GM19324 (cell line): ENCODE measurements around the gene RRP8.

Source experiments
- ATAC-seq: cut with Tn5 transposase; IDR thresholded peaks from one replicate; pipeline ENCODE4 v1.9.1; 2021; ENCODE audit warnings: mild to moderate bottlenecking, moderate library complexity; ENCODE audit not compliant: unreplicated experiment, low FRiP score

RRP8 gene

GRCh38 chr11:6548641-6549040 is 54.8 kb downstream of the RRP8 start:
- no peak for ATAC-seq

GRCh38 chr11:6548121-6548520 is 55.3 kb downstream of the RRP8 start:
- no peak for ATAC-seq

- ATAC-seq = no peak
Observed at GRCh38 chr11:6547177-6547576, 56.2 kb downstream of the RRP8 start.

DNA sequence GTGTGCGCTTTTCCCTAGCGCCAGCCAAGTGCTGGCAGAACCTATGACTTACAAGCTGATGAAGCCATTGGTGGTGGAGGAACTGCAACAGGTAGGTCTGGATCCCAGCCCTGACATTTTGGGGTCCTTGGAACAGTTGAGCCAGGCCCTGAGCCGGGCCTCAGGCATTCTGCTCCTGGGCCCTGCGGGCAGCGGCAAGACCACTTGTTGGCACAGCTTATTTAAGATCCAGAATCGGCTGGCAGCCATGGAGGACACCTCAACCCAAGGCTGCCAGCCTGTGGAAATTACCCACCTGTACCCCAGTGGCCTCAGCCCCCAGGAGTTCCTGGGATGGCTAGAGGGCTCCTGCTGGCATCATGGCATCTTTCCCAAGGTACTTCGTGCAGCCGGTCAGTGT is 56.7 kb downstream of the RRP8 start:
- no peak for ATAC-seq

- no peak for ATAC-seq
Observed at GRCh38 chr11:6545917-6546605, 57.4 kb downstream of the RRP8 start.
